IMR-90 (cell line): ENCODE data around the gene UBE2L3. TPM values are rescaled to one million over a fixed set of nuclear protein-coding genes. Genes with fewer than 3 reads are reported as not detected.

Experiments
- ATAC-seq: fragments of 200-7000 bp; cut with Tn5 transposase; 2 replicates; pipeline ENCODE4 v1.9.1; 2020; ENCODE audit warnings: low read depth, mild to moderate bottlenecking, moderate library complexity
- BruUV-seq: library from RNA; stranded (reverse); fragments of 400-500 nt; replicated peaks from 2 replicates; lab custom pipeline; 2021; lab: Mats Ljungman, UMichigan
- CTCF ChIA-PET: fragments of 300-600 bp; formaldehyde crosslinking; extraction: SDS; loops from one replicate; lab custom pipeline; 2021; ENCODE audit warnings: antibody characterized with exemption; lab: Yijun Ruan, JAX
- POLR2A ChIA-PET: fragments of 300-600 bp; sonication (Branson Sonifier 250); formaldehyde crosslinking; loops from one replicate; lab custom pipeline; 2022; ENCODE audit warnings: antibody characterized with exemption; ENCODE audit not compliant: unreplicated experiment; lab: Charles Lee
- DNase-seq: peaks from one replicate; pipeline ENCODE4 v3.0.0; 2013
- H2AFZ ChIP-seq: replicated peaks from 2 replicates; pipeline ENCODE3; 2013; ENCODE audit warnings: low read length, mild to moderate bottlenecking; ENCODE audit not compliant: poor library complexity
- H2AK5ac ChIP-seq: 2 replicates; pipeline ENCODE4 v1.6.1; 2013; ENCODE audit warnings: low read depth, low read length, inconsistent platforms
- H2AK9ac ChIP-seq: replicated peaks from 2 replicates; pipeline ENCODE3; 2013; ENCODE audit warnings: mild to moderate bottlenecking, low read depth, low read length, moderate library complexity; ENCODE audit not compliant: poor library complexity
- H2BK120ac ChIP-seq: 2 replicates; pipeline ENCODE4 v1.6.1; 2013; ENCODE audit warnings: low read depth, low read length, inconsistent platforms
- H2BK15ac ChIP-seq: 3 replicates; pipeline ENCODE4 v1.6.1; 2013; ENCODE audit warnings: low read depth, low read length, inconsistent platforms
- H2BK20ac ChIP-seq: 2 replicates; pipeline ENCODE4 v1.6.1; 2013; ENCODE audit warnings: low read depth, mild to moderate bottlenecking, inconsistent platforms, low read length, moderate library complexity
- H2BK5ac ChIP-seq: 2 replicates; pipeline ENCODE4 v1.6.1; 2013; ENCODE audit warnings: mild to moderate bottlenecking, low read depth, low read length, inconsistent platforms; ENCODE audit not compliant: poor library complexity, severe bottlenecking
- H3K14ac ChIP-seq: replicated peaks from 2 replicates; pipeline ENCODE4 v1.6.1; 2013; ENCODE audit warnings: low read depth, low read length, inconsistent platforms
- H3K18ac ChIP-seq: 2 replicates; pipeline ENCODE4 v1.6.1; 2013; ENCODE audit warnings: low read depth, low read length, control low read depth
- H3K23ac ChIP-seq: 2 replicates; pipeline ENCODE4 v1.6.1; 2013; ENCODE audit warnings: low read depth, low read length, inconsistent platforms
- H3K27ac ChIP-seq: 2 replicates; pipeline ENCODE4 v1.5.1; 2013; ENCODE audit warnings: mild to moderate bottlenecking, control low read depth, low read length; ENCODE audit not compliant: insufficient read depth
- H3K27me3 ChIP-seq: 2 replicates; pipeline ENCODE4 v1.6.1; 2013; ENCODE audit warnings: low read length; ENCODE audit not compliant: control insufficient read depth, insufficient read depth
- H3K36me3 ChIP-seq: 2 replicates; pipeline ENCODE4 v1.6.1; 2013; ENCODE audit warnings: low read length, mixed read lengths; ENCODE audit not compliant: control insufficient read depth, insufficient read depth
- H3K4ac ChIP-seq: 2 replicates; pipeline ENCODE4 v1.6.1; 2013; ENCODE audit warnings: low read depth, low read length, inconsistent platforms
- H3K4me1 ChIP-seq: 2 replicates; pipeline ENCODE4 v1.6.1; 2013; ENCODE audit warnings: low read length, mixed read lengths; ENCODE audit not compliant: control insufficient read depth, insufficient read depth
- H3K4me2 ChIP-seq: 2 replicates; pipeline ENCODE4 v1.6.1; 2013; ENCODE audit warnings: low read depth, mild to moderate bottlenecking, control low read depth, low read length, moderate library complexity
- H3K4me3 ChIP-seq: 2 replicates; pipeline ENCODE4 v1.5.1; 2013; ENCODE audit warnings: low read depth, mild to moderate bottlenecking, control low read depth, low read length, moderate library complexity; ENCODE audit not compliant: insufficient read depth
- H3K56ac ChIP-seq: 2 replicates; pipeline ENCODE4 v1.6.1; 2013; ENCODE audit warnings: low read length, inconsistent platforms; ENCODE audit not compliant: insufficient read depth; ENCODE audit errors: extremely low read depth
- H3K79me1 ChIP-seq, 2 experiments: 2 replicates each; pipeline ENCODE4 v1.6.1; 2013; ENCODE audit warnings: low read length in 2 of 2, inconsistent platforms in 1 of 2, low read depth in 1 of 2
- H3K9ac ChIP-seq: 2 replicates; pipeline ENCODE4 v1.6.1; 2013; ENCODE audit warnings: low read depth, low read length, control low read depth
- H3K9me1 ChIP-seq: 2 replicates; pipeline ENCODE4 v1.6.1; 2013; ENCODE audit warnings: low read length, inconsistent platforms; ENCODE audit not compliant: insufficient read depth
- H3K9me3 ChIP-seq: 2 replicates; pipeline ENCODE4 v1.6.1; 2013; ENCODE audit warnings: low read length; ENCODE audit not compliant: control insufficient read depth, insufficient read depth
- H4K20me1 ChIP-seq: 2 replicates; pipeline ENCODE4 v1.6.1; 2013; ENCODE audit warnings: low read length, inconsistent platforms; ENCODE audit not compliant: insufficient read depth
- H4K5ac ChIP-seq: 2 replicates; pipeline ENCODE4 v1.6.1; 2013; ENCODE audit warnings: mild to moderate bottlenecking, low read depth, low read length, control low read depth
- H4K8ac ChIP-seq, 2 experiments: 2 replicates each; pipeline ENCODE4 v1.6.1; 2013; ENCODE audit warnings: low read depth in 2 of 2, low read length in 2 of 2, control low read depth in 1 of 2, inconsistent platforms in 1 of 2
- H4K91ac ChIP-seq: 2 replicates; pipeline ENCODE4 v1.6.1; 2013; ENCODE audit warnings: low read depth, low read length, inconsistent platforms; ENCODE audit not compliant: insufficient read depth
- FOS ChIP-seq: fragments of 150-350 bp; IDR thresholded peaks from 2 replicates; pipeline ENCODE4 v1.6.1; 2016; ENCODE audit warnings: low read depth, low read length
- MAFK ChIP-seq: IDR thresholded peaks from 2 replicates; pipeline ENCODE4 v1.6.1; 2012; ENCODE audit warnings: low read depth, low read length, improper control_type of control experiment
- MXI1 ChIP-seq: IDR thresholded peaks from 2 replicates; pipeline ENCODE4 v1.6.1; 2012; ENCODE audit warnings: low read depth, mild to moderate bottlenecking, low read length, moderate library complexity, borderline replicate concordance
- NFE2L2 ChIP-seq: fragments of 150-350 bp; IDR thresholded peaks from 2 replicates; pipeline ENCODE4 v1.6.1; 2016; ENCODE audit warnings: low read depth, mild to moderate bottlenecking, low read length
- POLR2A ChIP-seq: IDR thresholded peaks from 2 replicates; pipeline ENCODE4 v1.6.1; 2012; ENCODE audit warnings: mild to moderate bottlenecking, low read depth, low read length
- RAD21 ChIP-seq: IDR thresholded peaks from 2 replicates; pipeline ENCODE4 v1.6.1; 2012; ENCODE audit warnings: low read length, improper control_type of control experiment
- RCOR1 ChIP-seq: IDR thresholded peaks from 2 replicates; pipeline ENCODE4 v1.6.1; 2012; ENCODE audit warnings: mild to moderate bottlenecking, low read length, improper control_type of control experiment; ENCODE audit not compliant: insufficient replicate concordance
- RFX5 ChIP-seq: IDR thresholded peaks from 2 replicates; pipeline ENCODE4 v1.8.0; 2012; ENCODE audit warnings: low read depth, mild to moderate bottlenecking, low read length, moderate library complexity
- SMC3 ChIP-seq: fragments of 150-350 bp; IDR thresholded peaks from 2 replicates; pipeline ENCODE4 v1.6.1; 2016; ENCODE audit warnings: low read depth, mild to moderate bottlenecking, antibody characterized with exemption, low read length, moderate library complexity
- WGBS, 2 experiments: methylation state at CpG; one replicate each; pipeline versions ENCODE4 v1.1.5 to v1.1.7; 2013; ENCODE audit warnings: missing lambda C conversion rate in 2 of 2; ENCODE audit not compliant: insufficient read length in 1 of 2; ENCODE audit errors: extremely low coverage in 2 of 2; 5-methylcytosine and 5-hydroxymethylcytosine counted together
- dilution Hi-C: fragments of 300-500 bp; cut with HindIII; formaldehyde crosslinking; loops from one replicate; pipeline ENCODE4 v1.14.3; 2018; ENCODE audit warnings: low sequenced_read_pairs; ENCODE audit not compliant: unreplicated experiment
- in situ Hi-C: fragments of 300-500 bp; cut with MboI; formaldehyde crosslinking; loops from 3 replicates; pipeline ENCODE4 v1.14.3; 2019; ENCODE audit warnings: low sequenced_read_pairs, inconsistent platforms, mixed read lengths
- intact Hi-C: fragments of 100-400 bp; cut with micrococcal nuclease; formaldehyde crosslinking; loops from 2 replicates; pipeline ENCODE4 v1.10.0; 2022
- polyA plus RNA-seq, 3 experiments: library from polyadenylated mRNA; depleted of rRNA; stranded (reverse); fragments of >200 nt; gene quantifications; 2 replicates each; pipeline ENCODE4 v1.2.3, GENCODE V29; 2012; ENCODE audit warnings: low replicate concordance in 1 of 3
- total RNA-seq: library from RNA; depleted of rRNA; stranded (reverse); fragments of >200 nt; gene quantifications from 2 replicates; pipeline ENCODE4 v1.2.3, GENCODE V29; 2012
- TF ChIP-seq, protein P1 (sequence below): fragments of 150-350 bp; IDR thresholded peaks from 2 replicates; pipeline ENCODE4 v1.6.1; 2017; ENCODE audit warnings: mild to moderate bottlenecking, antibody characterized with exemption, low read length, low read depth
- TF ChIP-seq, protein P2 (sequence below): conservative IDR thresholded peaks from 2 replicates; pipeline ENCODE4 v1.5.1; 2012; ENCODE audit warnings: mild to moderate bottlenecking, low read depth, low read length, improper control_type of control experiment
- TF ChIP-seq, protein P3 (sequence below): fragments of 150-350 bp; IDR thresholded peaks from 2 replicates; pipeline ENCODE4 v1.6.1; 2016; ENCODE audit warnings: low read depth, mild to moderate bottlenecking, low read length, moderate library complexity, borderline replicate concordance

The UBE2L3 gene
- total and polyA plus RNA-seq, 2 of the 4 experiments (the other 2 are of a cell fraction): 29.0 to 72.9 TPM

DNA sequence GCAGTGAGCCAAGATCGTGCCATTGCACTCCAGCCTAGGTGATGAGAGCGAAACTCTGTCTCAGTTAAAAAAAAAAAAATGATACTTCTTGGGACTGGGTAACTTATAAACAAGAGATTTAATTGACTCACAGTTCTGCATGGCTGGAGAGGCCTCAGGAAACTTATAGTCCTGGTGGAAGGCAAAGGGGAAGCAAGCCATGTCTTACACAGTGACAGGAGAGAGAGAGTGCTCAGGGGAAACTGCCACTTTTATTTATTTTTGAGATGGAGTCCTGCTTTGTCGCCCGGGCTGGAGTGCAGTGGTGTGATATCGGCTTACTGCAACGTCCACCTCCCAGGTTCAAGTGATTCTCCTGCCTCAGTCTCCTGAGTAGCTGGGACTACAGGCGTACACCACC is 82.8 kb downstream of the UBE2L3 start:
- Histone ChIP-seq H3K4me3 (no peak overlapping the region), H3K9me1 (peaks cover 8% of the 10 kb centered on the region), H3K56ac (no peak overlapping the region), H4K20me1 (peaks cover 4% of the 10 kb centered on the region; the same call in 1 of the 2 replicates), H3K79me1 (peaks cover 3 to 32% of the 10 kb centered on the region in 2 experiments; a peak in 3 of 4 replicates), H3K9ac (no peak overlapping the region), H3K14ac (no peak overlapping the region), H2AK5ac (no peak overlapping the region), H3K4ac (no peak overlapping the region), H2BK120ac (no peak overlapping the region), H3K9me3 (no peaks in the 10 kb centered on the region), H2BK20ac (no peak overlapping the region), H2AK9ac (no peak overlapping the region), H2BK15ac (no peak overlapping the region), H2BK5ac (no peak overlapping the region), H3K36me3 (peaks cover 4% of the 10 kb centered on the region; the same call in 1 of the 2 replicates), H3K4me1 (peaks cover 8% of the 10 kb centered on the region), H4K5ac (no peak overlapping the region), H3K4me2 (no peak overlapping the region), H2AFZ (no peak overlapping the region), H3K18ac (no peak overlapping the region), H4K91ac (no peak overlapping the region), H4K8ac (no peak overlapping the region), H3K27ac (no peak overlapping the region), H3K27me3 (no peaks in the 10 kb centered on the region), H3K23ac (no peak overlapping the region)
- TF ChIP-seq RCOR1: no peak
- TF ChIP-seq POLR2A: no peak
- TF ChIP-seq, protein P1, sequence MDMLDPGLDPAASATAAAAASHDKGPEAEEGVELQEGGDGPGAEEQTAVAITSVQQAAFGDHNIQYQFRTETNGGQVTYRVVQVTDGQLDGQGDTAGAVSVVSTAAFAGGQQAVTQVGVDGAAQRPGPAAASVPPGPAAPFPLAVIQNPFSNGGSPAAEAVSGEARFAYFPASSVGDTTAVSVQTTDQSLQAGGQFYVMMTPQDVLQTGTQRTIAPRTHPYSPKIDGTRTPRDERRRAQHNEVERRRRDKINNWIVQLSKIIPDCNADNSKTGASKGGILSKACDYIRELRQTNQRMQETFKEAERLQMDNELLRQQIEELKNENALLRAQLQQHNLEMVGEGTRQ: no peak
- TF ChIP-seq MAFK: no peak
- TF ChIP-seq, protein P2, sequence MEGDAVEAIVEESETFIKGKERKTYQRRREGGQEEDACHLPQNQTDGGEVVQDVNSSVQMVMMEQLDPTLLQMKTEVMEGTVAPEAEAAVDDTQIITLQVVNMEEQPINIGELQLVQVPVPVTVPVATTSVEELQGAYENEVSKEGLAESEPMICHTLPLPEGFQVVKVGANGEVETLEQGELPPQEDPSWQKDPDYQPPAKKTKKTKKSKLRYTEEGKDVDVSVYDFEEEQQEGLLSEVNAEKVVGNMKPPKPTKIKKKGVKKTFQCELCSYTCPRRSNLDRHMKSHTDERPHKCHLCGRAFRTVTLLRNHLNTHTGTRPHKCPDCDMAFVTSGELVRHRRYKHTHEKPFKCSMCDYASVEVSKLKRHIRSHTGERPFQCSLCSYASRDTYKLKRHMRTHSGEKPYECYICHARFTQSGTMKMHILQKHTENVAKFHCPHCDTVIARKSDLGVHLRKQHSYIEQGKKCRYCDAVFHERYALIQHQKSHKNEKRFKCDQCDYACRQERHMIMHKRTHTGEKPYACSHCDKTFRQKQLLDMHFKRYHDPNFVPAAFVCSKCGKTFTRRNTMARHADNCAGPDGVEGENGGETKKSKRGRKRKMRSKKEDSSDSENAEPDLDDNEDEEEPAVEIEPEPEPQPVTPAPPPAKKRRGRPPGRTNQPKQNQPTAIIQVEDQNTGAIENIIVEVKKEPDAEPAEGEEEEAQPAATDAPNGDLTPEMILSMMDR: no peak
- no peak for TF ChIP-seq RFX5
- TF ChIP-seq MXI1: no peak
- no peak for TF ChIP-seq NFE2L2
- TF ChIP-seq SMC3: no peak
- TF ChIP-seq, protein P3, sequence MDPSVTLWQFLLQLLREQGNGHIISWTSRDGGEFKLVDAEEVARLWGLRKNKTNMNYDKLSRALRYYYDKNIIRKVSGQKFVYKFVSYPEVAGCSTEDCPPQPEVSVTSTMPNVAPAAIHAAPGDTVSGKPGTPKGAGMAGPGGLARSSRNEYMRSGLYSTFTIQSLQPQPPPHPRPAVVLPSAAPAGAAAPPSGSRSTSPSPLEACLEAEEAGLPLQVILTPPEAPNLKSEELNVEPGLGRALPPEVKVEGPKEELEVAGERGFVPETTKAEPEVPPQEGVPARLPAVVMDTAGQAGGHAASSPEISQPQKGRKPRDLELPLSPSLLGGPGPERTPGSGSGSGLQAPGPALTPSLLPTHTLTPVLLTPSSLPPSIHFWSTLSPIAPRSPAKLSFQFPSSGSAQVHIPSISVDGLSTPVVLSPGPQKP: no peak
- no peak for TF ChIP-seq FOS
- no peak for TF ChIP-seq RAD21
- CTCF ChIA-PET: no interaction called here
- POLR2A ChIA-PET: interaction anchor here (0.7 kb wide), 1 partner anchor 8 kb away, joined by 3 read pairs; the partner anchor contains the start of gene SDF2L1
- ATAC-seq: no peak
- dilution Hi-C loops (no loop called here), in situ Hi-C loops (no loop called here), intact Hi-C loops (no loop called here)
- BruUV-seq: no TSS peak
- no peak for DNase-seq
- no CpG with 5 or more reads among the region's 7 CpGs for WGBS, 2 experiments
